CD4-positive, alpha-beta T cell treated with Interleukin-4 for 4 hours (primary cell): Measurements from ENCODE around the gene KCTD17.

Experiments used
- DNase-seq: peaks from one replicate; pipeline ENCODE4 v3.0.0-alpha.2; 2020

Gene KCTD17

DNA sequence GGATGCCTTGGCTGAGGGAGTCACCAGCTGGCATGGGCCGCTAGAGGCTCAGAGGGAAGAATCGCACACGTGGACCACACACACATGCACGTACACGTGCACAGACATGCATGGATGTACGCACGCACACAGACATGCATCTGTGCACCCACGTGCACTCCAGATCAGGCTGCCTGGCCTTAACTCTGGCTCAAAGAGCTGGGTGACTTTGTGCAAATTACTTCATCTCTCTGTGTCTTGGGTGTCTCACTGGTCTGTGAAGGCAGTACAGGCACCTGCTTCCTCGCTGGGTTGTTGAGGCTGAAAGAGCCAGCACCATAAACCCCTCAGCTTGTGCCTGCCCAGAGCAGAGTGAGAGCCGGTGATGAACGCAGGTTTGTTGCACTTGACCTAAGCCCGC lies 29.3 kb downstream of the KCTD17 start:
- no peak for DNase-seq

DNA sequence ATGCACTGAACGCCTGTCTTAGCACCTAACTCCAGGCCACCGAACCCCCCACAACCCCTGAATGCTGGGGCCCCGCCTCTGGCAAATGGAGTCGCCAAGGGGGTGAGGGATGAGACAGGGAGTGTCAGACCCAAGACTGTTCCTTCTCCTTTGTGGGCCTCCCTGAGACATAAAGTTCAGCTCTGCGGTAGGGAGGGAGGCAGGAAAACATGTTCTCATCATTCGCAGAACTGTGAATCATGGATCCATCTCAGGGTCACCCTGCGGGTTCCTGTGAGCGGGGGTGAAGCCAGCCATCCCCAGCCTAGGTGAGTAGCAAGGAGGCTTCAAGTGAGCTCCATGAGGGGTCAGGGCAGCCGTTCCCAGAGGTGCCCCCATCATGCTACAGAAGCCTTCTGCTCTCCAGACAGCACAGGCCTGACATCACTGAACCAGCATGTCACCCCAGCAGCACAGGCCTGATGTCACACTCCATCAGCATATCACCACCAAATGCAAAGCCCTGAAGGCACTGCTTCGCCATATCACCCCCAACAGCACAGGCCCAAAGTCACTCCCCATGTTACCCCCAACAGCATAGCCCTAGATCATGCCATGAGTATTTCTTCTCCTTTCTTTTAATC lies 30.8 kb downstream of the KCTD17 start:
- DNase-seq, result no peak

GRCh38 chr22:37083914-37084313 lies 32.4 kb downstream of the KCTD17 start:
- no peak for DNase-seq

DNA sequence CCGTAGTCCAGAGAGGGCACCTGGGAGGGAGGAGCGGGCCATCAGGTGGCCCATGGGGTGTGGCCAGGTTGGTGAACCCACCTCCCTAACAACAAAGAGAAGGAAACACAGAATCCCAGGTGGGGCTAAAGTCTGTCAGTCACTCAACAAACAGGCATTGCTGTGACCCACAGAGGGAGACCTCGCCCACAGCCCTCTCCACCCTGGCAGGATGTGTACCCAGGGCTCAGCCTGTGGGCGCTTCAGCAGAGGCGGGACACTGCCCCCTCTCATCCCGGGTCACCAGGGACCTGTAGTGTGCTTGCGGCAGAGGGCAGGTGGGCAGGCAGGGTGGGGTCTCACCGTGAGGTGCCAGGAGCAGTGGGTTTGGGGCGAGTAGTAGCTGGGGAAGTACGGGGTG lies 32.8 kb downstream of the KCTD17 start:
- no peak for DNase-seq

- no peak for DNase-seq
Measured at GRCh38 chr22:37086184-37086583, 34.6 kb downstream of the KCTD17 start.

GRCh38 chr22:37088108-37088605 lies 36.6 kb downstream of the KCTD17 start:
- no peak for DNase-seq

- DNase-seq, result no peak
Measured at GRCh38 chr22:37088750-37089408, 37.3 kb downstream of the KCTD17 start.

- DNase-seq, result no peak
Measured at GRCh38 chr22:37089434-37089833, 37.9 kb downstream of the KCTD17 start.

- no peak for DNase-seq
Measured at GRCh38 chr22:37090920-37091695, 39.6 kb downstream of the KCTD17 start.

- DNase-seq, result no peak
Measured at GRCh38 chr22:37091994-37092393, 40.5 kb downstream of the KCTD17 start.

DNA sequence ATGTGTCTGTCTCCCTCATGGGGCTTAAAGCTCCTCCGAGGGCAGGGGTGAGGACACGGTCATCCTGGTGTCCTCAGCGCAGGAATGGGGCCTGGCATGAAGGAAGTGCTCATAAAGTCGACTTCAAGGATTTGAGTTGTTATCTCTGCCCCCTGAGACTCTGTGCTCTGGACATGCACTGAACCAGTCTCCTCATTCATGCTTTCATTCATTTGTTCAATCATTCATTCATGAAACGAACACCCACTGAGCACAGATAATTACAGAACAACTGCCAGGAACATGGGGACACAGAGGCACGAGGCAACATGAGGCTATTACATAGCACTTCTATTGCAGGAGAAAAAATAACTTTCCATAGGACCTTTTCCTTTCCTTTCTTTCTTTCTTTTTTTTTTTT lies 41.5 kb downstream of the KCTD17 start:
- no peak for DNase-seq

- no peak for DNase-seq
Measured at GRCh38 chr22:37094239-37094638, 42.7 kb downstream of the KCTD17 start.

DNA sequence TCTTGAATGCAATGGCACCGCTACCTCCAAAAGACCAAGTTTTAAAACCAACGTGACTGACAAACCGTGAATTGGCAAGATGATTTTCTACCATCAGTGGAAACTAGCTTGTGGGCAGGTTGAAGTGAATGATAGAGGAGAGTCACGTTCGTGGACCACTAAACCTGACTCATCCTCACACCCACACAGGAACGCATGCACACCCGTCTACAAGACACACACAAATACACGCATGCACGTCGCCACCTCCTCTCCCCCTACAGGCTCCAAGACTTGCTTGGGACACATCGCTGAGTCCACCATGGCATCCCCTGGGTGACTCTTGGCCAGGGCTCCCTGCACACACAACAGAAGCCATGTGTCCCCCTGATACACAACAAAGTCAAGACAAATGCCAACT lies 43.6 kb downstream of the KCTD17 start:
- peak; percentile 15 for DNase-seq

DNA sequence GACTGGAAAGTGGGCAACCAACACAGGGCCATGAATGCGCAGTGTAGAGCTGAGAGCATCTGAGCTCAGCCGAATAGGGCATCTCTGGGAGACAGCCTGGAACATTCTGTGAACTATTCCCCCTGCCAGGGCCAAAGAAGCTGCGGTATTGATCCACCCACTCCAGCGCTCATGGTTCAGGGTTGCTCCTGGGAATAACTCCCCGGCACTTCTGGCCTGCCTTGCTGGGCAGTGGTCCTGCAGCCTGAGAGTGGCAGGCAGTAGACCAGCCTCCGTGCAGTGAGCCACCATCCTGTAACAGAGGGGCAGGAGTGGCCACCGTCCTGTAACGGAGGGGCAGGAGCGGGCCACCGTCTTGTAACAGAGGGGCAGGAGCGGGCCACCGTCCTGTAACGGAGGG lies 45.8 kb downstream of the KCTD17 start:
- no peak for DNase-seq

- no peak for DNase-seq
Measured at GRCh38 chr22:37098976-37099591, 47.5 kb downstream of the KCTD17 start.

DNA sequence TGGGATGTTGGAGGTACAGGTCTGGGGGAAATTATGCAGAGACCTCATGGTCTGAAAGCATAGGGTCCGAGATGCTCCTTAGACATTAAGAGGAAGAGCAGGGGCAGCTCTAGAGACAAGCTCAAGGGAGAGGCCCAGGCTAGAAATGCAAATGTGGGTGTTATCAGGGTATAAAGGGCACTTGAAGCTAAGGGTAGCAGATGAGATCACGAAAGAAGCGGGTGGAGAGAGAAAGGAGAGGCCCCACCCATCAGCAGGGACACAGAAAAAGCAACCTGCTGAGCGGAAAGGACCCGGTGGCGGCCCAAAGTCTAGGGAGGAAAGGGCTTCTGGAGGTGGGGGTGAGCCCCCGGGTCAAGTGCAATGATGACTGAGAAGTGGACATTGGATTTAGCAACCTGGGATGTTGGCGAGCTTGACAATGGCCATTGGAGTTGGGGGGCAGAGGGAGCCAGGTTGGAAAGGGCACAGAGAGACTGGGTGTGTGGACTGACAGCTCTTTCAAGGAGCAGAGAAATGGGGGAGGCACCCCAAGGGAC lies 49.1 kb downstream of the KCTD17 start:
- peak; percentile 14 for DNase-seq

GRCh38 chr22:37101311-37102066 lies 49.9 kb downstream of the KCTD17 start:
- DNase-seq, result no peak

- DNase-seq, result no peak
Measured at GRCh38 chr22:37103151-37103550, 51.6 kb downstream of the KCTD17 start.

GRCh38 chr22:37103656-37104452 lies 52.3 kb downstream of the KCTD17 start:
- DNase-seq, result no peak

DNA sequence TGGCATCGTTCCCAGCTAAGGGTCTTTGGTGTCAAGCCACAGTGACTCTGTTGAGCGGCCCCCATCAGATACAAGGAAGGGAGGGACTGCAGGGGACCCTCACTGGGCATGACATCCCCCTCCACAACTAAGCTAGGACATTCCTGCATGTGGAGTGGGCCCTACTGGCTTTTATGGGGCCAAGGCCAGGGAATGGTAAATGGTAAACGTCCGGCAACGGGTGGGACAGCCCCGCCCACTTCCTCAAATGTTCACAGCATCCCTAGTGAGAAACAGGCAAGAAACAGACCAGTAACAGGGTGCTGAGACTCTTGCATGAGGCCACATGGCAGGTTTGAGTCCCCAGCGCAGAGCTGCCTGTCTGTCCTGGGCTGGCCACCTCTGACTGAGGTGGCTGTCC lies 53.6 kb downstream of the KCTD17 start:
- no peak for DNase-seq

- no peak for DNase-seq
Measured at GRCh38 chr22:37105990-37106389, 54.4 kb downstream of the KCTD17 start.
